Measurements from ENCODE around the gene SAP130.

Gene SAP130

GRCh38 chr2:128024816-128025215, 3.0 kb downstream of the SAP130 start:
- no peak for DNase-seq

GRCh38 chr2:128017561-128017960, 10.3 kb downstream of the SAP130 start:
- DNase-seq = no peak

DNA sequence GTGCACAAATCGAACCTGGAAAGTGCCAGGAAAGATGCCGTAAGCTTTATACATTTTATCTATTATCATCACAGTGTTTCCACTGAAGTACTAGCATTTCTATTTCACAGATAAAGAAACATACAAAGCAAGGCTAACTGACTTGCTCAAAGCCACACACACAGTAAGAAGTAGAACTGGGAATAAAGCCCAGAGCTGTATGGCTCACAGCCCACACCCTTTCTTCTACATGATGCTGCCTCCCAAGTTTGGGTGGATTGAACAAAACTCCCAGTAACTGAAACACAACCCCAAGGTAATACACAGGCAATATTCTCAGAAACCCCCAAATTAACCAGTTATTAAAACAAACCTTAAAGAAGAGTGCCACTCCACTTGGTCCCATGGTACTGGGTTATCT, 11.2 kb downstream of the SAP130 start:
- DNase-seq = no peak

DNA sequence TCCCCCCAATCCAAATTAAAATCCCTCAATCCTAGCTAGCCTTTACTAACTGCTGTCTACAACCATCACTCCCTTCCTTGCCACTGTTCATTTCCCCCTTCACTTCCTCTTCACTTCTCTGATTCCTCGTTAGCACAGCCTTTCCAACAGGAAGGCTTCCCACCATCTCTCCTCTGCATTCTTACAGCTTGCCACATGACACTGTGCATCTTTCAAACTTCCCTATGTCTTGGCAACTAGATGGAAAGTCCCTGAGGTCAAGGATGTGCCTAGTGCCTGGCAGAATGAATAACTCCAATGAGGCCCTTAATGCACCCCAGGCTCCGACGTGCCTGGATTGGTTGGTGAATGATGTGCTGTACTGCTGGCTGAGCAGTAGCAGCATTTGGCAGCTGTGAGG, 15.2 kb downstream of the SAP130 start:
- DNase-seq = no peak

DNA sequence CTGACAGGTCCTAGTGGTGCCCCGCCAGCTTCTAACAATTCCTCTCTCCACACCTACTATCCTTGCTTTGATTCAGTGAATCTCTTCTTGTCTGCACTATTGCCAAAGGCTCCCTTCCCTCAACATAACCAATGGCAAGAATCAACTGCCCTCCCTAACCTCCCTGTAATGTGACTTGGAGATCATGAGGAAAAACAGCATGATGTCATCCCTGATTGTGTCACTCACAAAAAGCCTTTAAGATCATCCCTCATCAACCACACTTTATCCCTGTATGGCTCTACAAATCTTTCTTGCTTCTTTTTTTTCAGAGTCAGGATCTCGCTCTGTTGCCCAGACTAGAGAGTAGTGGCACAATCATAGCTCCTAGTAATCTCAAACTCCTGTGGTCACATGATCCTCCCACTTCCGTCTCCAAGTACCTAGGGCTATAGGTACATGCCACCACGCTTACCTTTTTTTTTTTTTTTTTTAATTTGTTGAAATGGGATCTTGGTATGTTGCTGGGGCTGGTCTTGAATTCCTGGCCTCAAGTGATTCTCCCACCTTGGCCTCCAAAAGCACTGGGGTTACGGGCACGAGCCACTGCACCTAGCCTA, 19.7 kb downstream of the SAP130 start:
- DNase-seq = no peak

- DNase-seq = no peak
Measured at GRCh38 chr2:128004509-128004908, 23.4 kb downstream of the SAP130 start.

DNA sequence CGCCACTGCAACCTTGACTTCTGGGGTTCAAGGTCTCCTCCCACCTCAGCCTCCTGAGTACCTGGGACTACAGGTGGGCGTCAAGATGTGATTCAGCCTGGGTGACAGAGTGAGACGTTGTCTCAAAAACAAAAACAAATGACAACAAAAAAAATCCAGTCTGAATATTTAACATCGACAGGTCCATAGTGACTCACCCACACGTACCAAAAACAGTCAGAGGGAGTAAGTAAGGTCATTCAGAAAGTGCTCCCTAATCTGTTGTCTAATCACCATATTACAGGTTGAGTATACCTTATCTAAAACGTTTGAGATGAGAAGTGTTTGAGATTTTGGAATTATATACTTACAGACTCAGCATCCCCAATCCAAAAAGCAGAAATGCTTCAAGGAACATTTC, 24.4 kb downstream of the SAP130 start:
- no peak for DNase-seq

GRCh38 chr2:127996160-127996559, 31.7 kb downstream of the SAP130 start:
- DNase-seq = no peak

- DNase-seq = no peak
Measured at GRCh38 chr2:127995725-127996124, 32.1 kb downstream of the SAP130 start.

DNA sequence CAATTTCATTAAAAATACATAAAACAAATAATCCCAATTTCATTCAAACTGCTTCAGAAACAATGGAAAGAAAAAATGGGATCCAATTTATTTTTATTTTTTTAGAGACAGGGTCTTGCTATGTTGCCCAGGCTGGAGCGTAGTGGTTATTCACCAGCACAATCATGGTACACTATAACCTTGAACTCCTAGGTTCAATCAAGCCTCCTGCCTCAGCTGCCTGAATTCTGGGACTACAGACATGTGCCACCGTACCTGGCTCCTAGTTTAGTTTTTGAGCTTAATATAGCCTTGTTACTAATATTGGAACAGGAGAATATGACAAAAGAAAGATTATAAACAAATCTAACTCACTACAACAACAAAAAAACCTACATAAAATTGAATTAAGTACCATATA, 34.2 kb downstream of the SAP130 start:
- DNase-seq = no peak

- DNase-seq = no peak
Measured at GRCh38 chr2:127991742-127992141, 36.1 kb downstream of the SAP130 start.

DNA sequence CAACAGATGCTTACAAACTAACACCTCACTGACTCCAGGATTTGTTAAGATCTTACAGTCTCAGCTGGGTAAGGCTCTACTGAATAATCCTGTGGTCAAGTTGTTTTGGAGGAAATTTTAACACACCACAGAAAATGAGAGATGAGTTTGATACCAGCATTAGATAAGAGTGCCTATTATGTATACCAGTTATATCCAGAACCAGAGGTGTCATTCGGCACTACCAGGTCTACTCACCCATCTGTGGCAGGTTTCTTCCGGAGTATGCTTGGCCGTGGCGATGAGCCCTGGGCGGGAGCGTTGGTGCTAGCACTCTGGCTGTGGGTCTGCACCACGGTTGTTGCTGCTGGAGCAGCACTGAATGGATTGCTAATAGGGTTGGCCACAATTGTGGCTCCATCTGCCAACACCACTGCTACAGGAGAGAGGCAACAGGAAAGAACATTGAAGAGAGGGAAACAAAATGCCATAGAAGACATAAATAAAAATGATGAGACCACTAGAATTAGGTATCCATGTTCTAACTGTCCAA, 41.2 kb downstream of the SAP130 start:
- DNase-seq = no peak

- no peak for DNase-seq
Measured at GRCh38 chr2:127985735-127986134, 42.1 kb downstream of the SAP130 start.

DNA sequence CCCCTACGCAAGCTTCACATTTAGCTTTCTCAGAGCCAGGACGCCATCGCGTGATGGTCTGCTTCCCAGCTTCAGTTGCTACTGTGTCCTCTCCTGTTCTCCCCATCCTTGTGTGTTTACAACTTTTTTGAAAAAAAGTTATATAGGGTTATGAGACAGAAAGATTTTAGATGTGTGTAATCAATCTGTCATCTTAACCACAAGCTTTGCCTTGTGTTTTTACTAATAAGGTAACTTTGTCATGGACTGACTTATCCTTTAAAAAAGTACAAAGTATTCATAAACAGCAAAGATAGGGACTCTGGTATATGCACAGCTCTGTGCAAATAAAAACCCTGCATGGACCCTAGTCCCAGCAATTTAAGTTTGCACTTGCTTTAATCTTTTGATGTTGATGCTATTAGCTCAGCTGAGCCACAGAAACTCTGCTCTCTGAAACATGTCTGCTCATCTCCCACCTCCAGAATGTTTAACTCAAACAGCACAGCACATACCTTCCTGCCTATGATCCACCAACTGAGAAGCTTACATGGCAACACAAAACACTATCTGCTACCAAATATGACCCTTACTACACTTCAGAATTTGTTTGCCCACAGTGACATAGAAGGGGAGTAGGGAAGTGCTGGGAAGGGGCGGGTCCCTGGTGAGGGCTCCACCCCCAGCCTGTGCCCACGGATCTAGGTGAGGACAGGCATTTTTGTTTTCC, 42.7 kb downstream of the SAP130 start:
- no peak for DNase-seq

DNA sequence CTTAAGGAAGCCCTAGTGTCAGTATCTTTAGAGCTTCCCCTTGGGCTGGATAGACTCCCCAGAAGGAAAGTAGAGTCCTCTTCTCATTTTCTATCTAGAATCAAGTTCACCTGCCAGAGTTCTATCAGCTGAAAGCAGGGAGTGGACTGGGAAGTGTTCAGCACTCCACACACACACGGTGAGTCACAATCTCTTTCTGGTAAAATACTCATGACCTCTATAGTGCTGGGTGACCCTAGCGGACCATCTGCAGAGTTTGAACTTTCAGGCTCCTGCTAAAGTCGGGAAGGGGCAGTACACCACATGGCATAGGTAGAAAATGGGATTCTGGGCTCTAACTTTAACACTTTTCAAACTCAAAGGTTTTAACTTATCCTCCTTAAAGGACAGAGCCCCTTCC, 43.3 kb downstream of the SAP130 start:
- DNase-seq = no peak

GRCh38 chr2:127969446-127969845, 58.4 kb downstream of the SAP130 start:
- DNase-seq = no peak

- DNase-seq = no peak
Measured at GRCh38 chr2:127968610-127969339, 59.1 kb downstream of the SAP130 start.

GRCh38 chr2:127961729-127962128, 66.1 kb downstream of the SAP130 start:
- no peak for DNase-seq

DNA sequence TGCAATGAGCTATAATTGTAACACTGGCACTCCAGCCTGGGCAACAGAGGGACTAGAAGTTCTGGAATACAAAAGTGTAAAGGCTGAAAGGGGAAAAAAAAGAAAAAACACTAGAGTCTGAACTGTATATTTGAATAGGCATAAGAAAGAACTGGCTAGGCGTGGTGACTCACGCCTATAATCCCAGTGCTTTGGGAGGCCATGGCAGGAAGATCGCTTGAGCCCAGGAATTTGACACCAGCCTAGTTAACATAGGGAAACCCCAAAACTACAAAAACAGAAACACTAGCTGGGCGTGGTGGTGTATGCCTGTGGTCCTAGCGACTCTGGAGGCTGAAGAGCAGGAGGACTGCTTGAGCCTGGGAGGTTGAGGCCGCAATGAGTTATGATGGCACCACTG, 70.6 kb downstream of the SAP130 start:
- DNase-seq = no peak

DNA sequence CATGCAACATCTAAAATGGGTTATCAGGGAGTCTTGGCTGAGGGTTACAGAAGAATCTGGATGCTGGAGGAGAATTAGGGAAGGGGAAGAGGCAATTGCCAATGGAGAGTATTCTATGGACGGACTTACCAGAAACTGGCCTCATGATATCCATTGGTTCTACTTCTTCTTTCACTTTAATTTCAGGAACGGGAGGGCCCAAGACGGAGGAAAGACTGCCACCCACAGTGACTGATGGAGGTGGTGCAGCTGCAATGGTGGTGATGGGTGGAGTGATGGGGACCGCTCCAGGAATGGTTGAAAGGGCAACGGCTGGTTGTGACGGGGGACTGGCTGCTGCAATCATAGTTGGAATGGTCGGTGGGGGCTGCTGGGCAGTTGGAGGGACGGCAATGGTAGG, 73.0 kb downstream of the SAP130 start:
- DNase-seq = no peak

DNA sequence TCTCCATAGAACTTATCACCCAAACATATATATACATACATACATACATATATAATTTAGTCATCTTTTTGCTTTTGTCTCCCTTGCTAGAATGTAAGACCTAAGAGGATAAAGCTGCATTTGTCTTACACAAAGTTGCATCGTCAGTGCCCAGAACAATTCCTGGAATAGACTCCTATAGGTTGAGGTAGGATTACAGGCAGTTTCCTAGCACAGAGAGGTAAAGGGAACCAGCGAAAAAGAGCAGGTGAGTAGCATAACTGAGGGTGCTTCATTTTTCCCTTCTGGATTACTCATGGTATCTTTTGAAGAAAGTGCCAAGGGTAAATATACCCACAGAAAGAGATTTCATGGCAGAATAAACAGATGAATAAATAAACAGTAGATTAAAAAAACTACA, 74.0 kb downstream of the SAP130 start:
- no peak for DNase-seq

- peak in 1 of 2 experiments; percentile 35 for DNase-seq
Measured at GRCh38 chr2:127953128-127953718, 74.6 kb downstream of the SAP130 start.

DNA sequence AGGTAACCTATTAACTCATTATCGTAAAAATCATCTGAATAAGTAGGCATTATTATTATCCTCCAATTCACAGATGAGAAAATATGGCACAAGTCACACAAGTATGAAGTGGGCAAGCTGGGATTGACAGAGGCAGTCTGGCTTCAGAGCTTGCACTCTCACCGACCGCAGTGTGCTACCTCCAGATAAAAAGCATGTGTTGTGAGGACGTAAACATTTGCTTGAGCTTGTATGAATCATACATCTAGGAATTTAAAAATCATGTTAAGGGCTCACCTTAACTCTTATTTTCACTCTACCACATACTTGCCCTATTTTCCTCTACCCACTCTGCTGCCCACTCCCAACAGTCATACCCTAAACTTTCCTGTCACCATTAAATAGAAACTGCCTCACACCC, 76.8 kb downstream of the SAP130 start:
- no peak for DNase-seq

DNA sequence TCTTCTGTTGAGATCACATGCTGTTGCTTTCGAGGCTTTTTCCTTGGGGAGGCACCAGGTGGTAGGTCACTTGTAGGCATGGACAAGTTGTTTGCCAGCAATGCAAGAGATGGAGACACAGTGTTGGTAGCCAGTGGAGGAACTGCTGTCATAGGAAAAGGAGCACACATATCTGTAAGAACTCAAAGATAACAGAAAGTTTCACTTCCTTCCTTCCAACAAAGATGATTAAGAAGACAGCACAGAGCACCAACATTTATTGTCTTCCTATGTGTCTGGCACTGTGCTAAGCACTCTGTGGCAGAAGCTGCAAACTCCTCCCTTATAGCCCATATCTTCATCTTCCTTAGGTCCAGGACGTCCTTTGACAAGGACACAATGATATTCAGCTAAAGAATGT, 77.6 kb downstream of the SAP130 start:
- DNase-seq = no peak

Data from cerebellar nuclear complex (tissue), 1 donor.